ENCODE results near the gene CCL18. TPM values are rescaled to one million over a fixed set of nuclear protein-coding genes. Genes with fewer than 3 reads are reported as not detected.
"Not testable (repeated sequence)": the region's sequence is repeated elsewhere in the genome, so short reads cannot be mapped to it uniquely, and the experiment has no call there.

CCL18 gene
- total and polyA plus RNA-seq, 2 donors (not counting 1 experiment from before 2014, with no cell fraction given) = not detected

GRCh38 chr17:36095992-36096391 lies 31.9 kb downstream of the CCL18 start:
- WGBS (ENCODE audit: insufficient coverage) = 100% methylated on average over 1 of the region's 1 CpG
- Histone ChIP-seq H3K4me2 (replicated peaks; ENCODE audit: low read depth, low read length, poor library complexity, severe bottlenecking) (peak overlapping the region; percentile 43), H3K4me3 (ENCODE audit: control extremely low read depth in 1 of 5, extremely low read depth in 1 of 5, insufficient read depth in 1 of 5, low read depth in 2 of 5, low read length in 4 of 5) (no peak overlapping the region), H3K27ac (ENCODE audit: low read length in 2 of 2) (no peak overlapping the region), H3K4me1 (ENCODE audit: control insufficient read depth in 2 of 2, insufficient read depth in 2 of 2, low read length in 2 of 2) (peaks cover 58 to 66% of the 10 kb centered on the region in 2 donors), H3K27me3 (replicated peaks in 1 of 4; ENCODE audit: control extremely low read depth in 1 of 4, control insufficient read depth in 3 of 4, insufficient read depth in 4 of 4, low read length in 3 of 4) (peaks cover 0 to 7% (median 2%) of the 10 kb centered on the region in 4 experiments), H4K20me1 (ENCODE audit: control insufficient read depth, insufficient read depth, low read length, poor library complexity, severe bottlenecking) (no peaks in the 10 kb centered on the region), H3K79me2 (ENCODE audit: control insufficient read depth, insufficient read depth, low read length) (no peaks in the 10 kb centered on the region), H3K9ac (ENCODE audit: low read length) (no peak overlapping the region), H3K9me3 (ENCODE audit: control extremely low read depth in 1 of 3, control insufficient read depth in 2 of 3, insufficient read depth in 1 of 3, low read length in 2 of 3) (no peaks in the 10 kb centered on the region), H2AFZ (ENCODE audit: insufficient read depth, low read depth, low read length, poor library complexity, severe bottlenecking) (no peak overlapping the region), H3K36me3 (replicated peaks in 1 of 2; ENCODE audit: control extremely low read depth in 1 of 2, control insufficient read depth in 1 of 2, extremely low read depth in 1 of 2, insufficient read depth in 2 of 2, low read length in 1 of 2) (no peaks in the 10 kb centered on the region)
- Mint-ChIP-seq H3K27me3 (peaks cover 9% of the 10 kb centered on the region), H3K27ac (peak overlapping the region; percentile 32), H3K9me3 (ENCODE audit: insufficient read depth) (no peaks in the 10 kb centered on the region), H3K4me1 (peaks cover 65% of the 10 kb centered on the region), H3K4me3 (peak overlapping the region; percentile 49)
- intact Hi-C loops (cut with micrococcal nuclease) = no loop called here
- ChIA-PET CTCF (no interaction called here), POLR2A (no interaction called here)
- ATAC-seq (ENCODE audit: low read depth) (no peak), DNase-seq (no peak)
- TF ChIP-seq, protein P1, sequence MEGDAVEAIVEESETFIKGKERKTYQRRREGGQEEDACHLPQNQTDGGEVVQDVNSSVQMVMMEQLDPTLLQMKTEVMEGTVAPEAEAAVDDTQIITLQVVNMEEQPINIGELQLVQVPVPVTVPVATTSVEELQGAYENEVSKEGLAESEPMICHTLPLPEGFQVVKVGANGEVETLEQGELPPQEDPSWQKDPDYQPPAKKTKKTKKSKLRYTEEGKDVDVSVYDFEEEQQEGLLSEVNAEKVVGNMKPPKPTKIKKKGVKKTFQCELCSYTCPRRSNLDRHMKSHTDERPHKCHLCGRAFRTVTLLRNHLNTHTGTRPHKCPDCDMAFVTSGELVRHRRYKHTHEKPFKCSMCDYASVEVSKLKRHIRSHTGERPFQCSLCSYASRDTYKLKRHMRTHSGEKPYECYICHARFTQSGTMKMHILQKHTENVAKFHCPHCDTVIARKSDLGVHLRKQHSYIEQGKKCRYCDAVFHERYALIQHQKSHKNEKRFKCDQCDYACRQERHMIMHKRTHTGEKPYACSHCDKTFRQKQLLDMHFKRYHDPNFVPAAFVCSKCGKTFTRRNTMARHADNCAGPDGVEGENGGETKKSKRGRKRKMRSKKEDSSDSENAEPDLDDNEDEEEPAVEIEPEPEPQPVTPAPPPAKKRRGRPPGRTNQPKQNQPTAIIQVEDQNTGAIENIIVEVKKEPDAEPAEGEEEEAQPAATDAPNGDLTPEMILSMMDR (IDR thresholded peaks at IDR 0.05) = no peak
- no peak for TF ChIP-seq EZH2 (IDR thresholded peaks at IDR 0.05; ENCODE audit: borderline replicate concordance, insufficient read depth, low read depth, low read length, poor library complexity, severe bottlenecking)

DNA sequence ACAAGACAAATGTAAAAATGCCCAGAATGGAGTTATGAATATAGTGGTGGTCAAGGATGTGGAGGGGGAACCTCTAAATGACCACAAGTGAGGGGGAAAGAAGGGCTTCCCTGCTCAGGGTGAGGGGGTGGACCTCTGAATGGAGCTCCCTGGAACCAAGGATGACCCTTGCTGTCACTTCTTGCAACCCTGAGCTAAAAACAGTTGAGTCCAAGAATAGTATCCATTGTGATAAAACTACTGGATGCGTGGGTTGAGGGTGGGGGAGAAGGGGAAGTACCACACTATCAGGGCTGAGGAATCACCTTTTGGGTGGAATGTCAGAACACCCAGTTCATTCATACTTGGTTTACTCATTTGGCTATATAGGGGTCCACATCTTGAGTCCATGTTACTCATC lies 34.9 kb downstream of the CCL18 start:
- H3K9me3 Mint-ChIP-seq (ENCODE audit: insufficient read depth); H3K9ac ChIP-seq (ENCODE audit: low read length); H3K4me3 Mint-ChIP-seq; H3K27me3 Mint-ChIP-seq; H2AFZ ChIP-seq (ENCODE audit: insufficient read depth, low read depth, low read length, poor library complexity, severe bottlenecking); POLR2A ChIA-PET; H3K27ac ChIP-seq (ENCODE audit: low read length in 2 of 2); ATAC-seq (ENCODE audit: low read depth); H3K27me3 ChIP-seq (replicated peaks in 1 of 4; ENCODE audit: control extremely low read depth in 1 of 4, control insufficient read depth in 3 of 4, insufficient read depth in 4 of 4, low read length in 3 of 4); H3K9me3 ChIP-seq (ENCODE audit: control extremely low read depth in 1 of 3, control insufficient read depth in 2 of 3, insufficient read depth in 1 of 3, low read length in 2 of 3); H4K20me1 ChIP-seq (ENCODE audit: control insufficient read depth, insufficient read depth, low read length, poor library complexity, severe bottlenecking); DNase-seq; H3K79me2 ChIP-seq (ENCODE audit: control insufficient read depth, insufficient read depth, low read length); H3K36me3 ChIP-seq (replicated peaks in 1 of 2; ENCODE audit: control extremely low read depth in 1 of 2, control insufficient read depth in 1 of 2, extremely low read depth in 1 of 2, insufficient read depth in 2 of 2, low read length in 1 of 2); H3K4me2 ChIP-seq (replicated peaks; ENCODE audit: low read depth, low read length, poor library complexity, severe bottlenecking); H3K4me3 ChIP-seq (ENCODE audit: control extremely low read depth in 1 of 5, extremely low read depth in 1 of 5, insufficient read depth in 1 of 5, low read depth in 2 of 5, low read length in 4 of 5); intact Hi-C loops (cut with micrococcal nuclease): not testable (repeated sequence)
- H3K4me1 ChIP-seq (ENCODE audit: control insufficient read depth in 2 of 2, insufficient read depth in 2 of 2, low read length in 2 of 2) = peaks cover 59 to 64% of the 10 kb centered on the region in 2 donors
- Mint-ChIP-seq H3K4me1 (peaks cover 63% of the 10 kb centered on the region), H3K27ac (peak overlapping the region; percentile 1)
- WGBS (ENCODE audit: insufficient coverage) = no CpG with 5 or more reads among the region's 1 CpG
- CTCF ChIA-PET = interaction anchor here (1.2 kb wide), 1 partner anchor 27 kb away, joined by 3 read pairs; no protein-coding TSS in a partner anchor

DNA sequence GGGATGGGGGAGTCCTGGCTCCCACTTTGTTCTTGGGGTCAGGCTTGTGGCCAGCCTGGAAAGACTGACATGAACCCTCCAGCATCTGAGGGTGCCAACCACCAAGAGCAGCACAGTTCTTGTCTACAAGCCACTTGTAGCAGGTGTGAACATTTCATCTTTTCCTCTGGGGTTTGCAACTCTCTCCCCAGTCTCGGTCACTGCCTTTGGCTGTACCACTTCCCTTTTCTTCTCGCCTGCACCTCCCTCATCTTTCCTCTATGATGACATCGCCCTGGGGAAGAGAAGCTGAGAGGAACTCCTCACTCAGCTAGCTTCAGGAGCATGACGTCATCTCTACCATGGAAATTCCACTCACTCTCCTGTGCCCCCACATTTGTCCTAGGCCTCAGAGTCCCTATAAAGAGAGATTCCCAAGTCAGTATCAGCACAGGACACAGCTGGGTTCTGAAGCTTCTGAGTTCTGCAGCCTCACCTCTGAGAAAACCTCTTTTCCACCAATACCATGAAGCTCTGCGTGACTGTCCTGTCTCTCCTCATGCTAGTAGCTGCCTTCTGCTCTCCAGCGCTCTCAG lies 39.4 kb downstream of the CCL18 start, which contains the start of gene CCL4:
Gene CCL4, plus strand, starts transcription at position 427 of the 575 bp plus-strand sequence. Its CDS starts 79 bp downstream, at position 506.
- Mint-ChIP-seq H3K4me3 (peak within 1 kb of the TSS; percentile 79), H3K4me1 (peaks cover 61% of the 10 kb centered on the region), H3K27me3 (peaks cover 26% of the 10 kb centered on the region), H3K27ac (peak within 1 kb of the TSS; percentile 90)
- H4K20me1 ChIP-seq (ENCODE audit: control insufficient read depth, insufficient read depth, low read length, poor library complexity, severe bottlenecking); H3K9me3 Mint-ChIP-seq (ENCODE audit: insufficient read depth); H3K36me3 ChIP-seq (replicated peaks in 1 of 2; ENCODE audit: control extremely low read depth in 1 of 2, control insufficient read depth in 1 of 2, extremely low read depth in 1 of 2, insufficient read depth in 2 of 2, low read length in 1 of 2); H2AFZ ChIP-seq (ENCODE audit: insufficient read depth, low read depth, low read length, poor library complexity, severe bottlenecking); H3K9me3 ChIP-seq (ENCODE audit: control extremely low read depth in 1 of 3, control insufficient read depth in 2 of 3, insufficient read depth in 1 of 3, low read length in 2 of 3); H3K79me2 ChIP-seq (ENCODE audit: control insufficient read depth, insufficient read depth, low read length): not testable (repeated sequence)
- H3K27me3 ChIP-seq (replicated peaks in 1 of 4; ENCODE audit: control extremely low read depth in 1 of 4, control insufficient read depth in 3 of 4, insufficient read depth in 4 of 4, low read length in 3 of 4) = peaks cover 0 to 11% (median 4%) of the 10 kb centered on the region in 4 experiments
- 0% methylated on average over 1 of the region's 6 CpGs for WGBS (ENCODE audit: insufficient coverage)
- intact Hi-C loops (cut with micrococcal nuclease) = loop anchor here (1.0 to 2.0 kb wide), 2 partner anchors 13 to 15 kb away; partner anchors contain the start of gene CCL3
- ATAC-seq (ENCODE audit: low read depth) (peak; percentile 89), DNase-seq (peak; percentile 74)
- peak within 1 kb of the TSS; percentile 4 for H3K9ac ChIP-seq (ENCODE audit: low read length)
- peak within 1 kb of the TSS; percentile 41 to 69 for H3K27ac ChIP-seq (ENCODE audit: low read length in 2 of 2)
- H3K4me2 ChIP-seq (replicated peaks; ENCODE audit: low read depth, low read length, poor library complexity, severe bottlenecking) = peak within 1 kb of the TSS; percentile 50
- H3K4me1 ChIP-seq (ENCODE audit: control insufficient read depth in 2 of 2, insufficient read depth in 2 of 2, low read length in 2 of 2) = peaks cover 49 to 58% of the 10 kb centered on the region in 2 donors
- ChIA-PET CTCF (interaction anchor here (1.0 to 3.3 kb wide), 5 partner anchors 11 to 45 kb away, joined by 4 to 18 read pairs (median 6); partner anchors contain the start of gene CCL3), POLR2A (interaction anchor here (0.7 to 1.4 kb wide), 3 partner anchors 13 to 385 kb away, joined by 3 to 4 read pairs (median 3); partner anchors contain the start of gene CCL3)
- peak within 1 kb of the TSS in 3 of 5 experiments; percentile 19 to 41 (median 30) for H3K4me3 ChIP-seq (ENCODE audit: control extremely low read depth in 1 of 5, extremely low read depth in 1 of 5, insufficient read depth in 1 of 5, low read depth in 2 of 5, low read length in 4 of 5)

Measured in B cell (primary cell).